ENCODE measurements around the gene SQSTM1.

GRCh38 chr5:179814090-179814489, 6.6 kb upstream of the SQSTM1 start:
- no peak for TF ChIP-seq CTCF (conservative IDR thresholded peaks at IDR 0.05 in 1 of 2, IDR thresholded peaks at IDR 0.05 in 1 of 2; ENCODE audit: low read depth in 1 of 2, low read length in 2 of 2)
- no peak for TF ChIP-seq EZH2 (IDR thresholded peaks at IDR 0.05; ENCODE audit: low read length, missing control alignments)

Data from fibroblast of lung (primary cell).